Naive thymus-derived CD4-positive, alpha-beta T cell (primary cell): ENCODE measurements around the gene PHLDA2. TPM values are rescaled to one million over a fixed set of nuclear protein-coding genes. Genes with fewer than 3 reads are reported as not detected.
A peak's percentile ranks its signal among the peaks of the same experiment; 100 is the strongest.

Source experiments
- ATAC-seq: fragments of 150-1000 bp; cut with Tn5 transposase; 2 replicates; pipeline ENCODE4 v1.10.0; 2021; ENCODE audit warnings: mild to moderate bottlenecking, moderate library complexity
- CTCF ChIA-PET: fragments of 350-600 bp; sonication (Branson Sonifier 250); formaldehyde crosslinking; loops from one replicate; lab custom pipeline; 2021; ENCODE audit warnings: antibody characterized with exemption; lab: Charles Lee
- POLR2A ChIA-PET: fragments of 350-600 bp; sonication (Branson Sonifier 250); formaldehyde crosslinking; loops from one replicate; lab custom pipeline; 2021; ENCODE audit warnings: antibody characterized with exemption, inconsistent platforms; lab: Charles Lee
- DNase-seq, 9 donors: peaks; one replicate each; pipeline versions ENCODE4 v3.0.0 to v3.0.0-alpha.2; 2020 to 2022; ENCODE audit warnings: mixed read lengths in 1 of 9
- H3K27ac ChIP-seq: one replicate; pipeline ENCODE4 v1.7.0; 2013; ENCODE audit warnings: mild to moderate bottlenecking, low read depth, low read length, moderate library complexity
- H3K27me3 ChIP-seq, 2 donors: one replicate each; pipeline ENCODE4 v1.7.0; 2013; ENCODE audit warnings: low read length in 2 of 2, mild to moderate bottlenecking in 2 of 2, moderate library complexity in 2 of 2; ENCODE audit not compliant: control insufficient read depth in 2 of 2, insufficient read depth in 2 of 2
- H3K36me3 ChIP-seq, 3 experiments: 1 replicate in 2 of 3; 2 replicates in 1 of 3; pipeline ENCODE4 v1.7.0; 2013; ENCODE audit warnings: low read length in 3 of 3, mild to moderate bottlenecking in 3 of 3, moderate library complexity in 1 of 3; ENCODE audit not compliant: insufficient read depth in 3 of 3, control insufficient read depth in 2 of 3
- H3K4me1 ChIP-seq, 2 donors: one replicate each; pipeline ENCODE4 v1.7.0; 2013; ENCODE audit warnings: low read length in 2 of 2, mild to moderate bottlenecking in 2 of 2, moderate library complexity in 1 of 2; ENCODE audit not compliant: control insufficient read depth in 2 of 2, insufficient read depth in 2 of 2
- H3K4me3 ChIP-seq: 2 replicates; pipeline ENCODE4 v1.7.0; 2013; ENCODE audit warnings: mild to moderate bottlenecking, low read length
- H3K9me3 ChIP-seq, 3 experiments: 1 replicate in 2 of 3; 2 replicates in 1 of 3; pipeline ENCODE4 v1.7.0; 2013; ENCODE audit warnings: low read length in 3 of 3; ENCODE audit not compliant: control insufficient read depth in 2 of 3
- H3K27ac Mint-ChIP-seq, 9 donors: one replicate each; pipeline ENCODE4 v1.8.0; 2020 to 2022; ENCODE audit warnings: mixed read lengths in 9 of 9, mild to moderate bottlenecking in 8 of 9, moderate library complexity in 5 of 9, inconsistent platforms in 2 of 9
- H3K27me3 Mint-ChIP-seq, 5 donors: one replicate each; pipeline ENCODE4 v1.8.0; 2021 to 2022; ENCODE audit warnings: mixed read lengths in 5 of 5, mild to moderate bottlenecking in 1 of 5
- H3K36me3 Mint-ChIP-seq, 5 donors: one replicate each; pipeline ENCODE4 v1.8.0; 2020 to 2022; ENCODE audit warnings: mixed read lengths in 5 of 5, mild to moderate bottlenecking in 3 of 5, inconsistent platforms in 1 of 5
- H3K4me1 Mint-ChIP-seq, 7 donors: one replicate each; pipeline ENCODE4 v1.8.0; 2020 to 2022; ENCODE audit warnings: mixed read lengths in 7 of 7, mild to moderate bottlenecking in 3 of 7, inconsistent platforms in 1 of 7
- H3K4me3 Mint-ChIP-seq, 10 donors: one replicate each; pipeline ENCODE4 v1.8.0; 2020 to 2022; ENCODE audit warnings: mild to moderate bottlenecking in 10 of 10, mixed read lengths in 10 of 10, moderate library complexity in 6 of 10, inconsistent platforms in 2 of 10
- H3K9me3 Mint-ChIP-seq, 11 donors: one replicate each; pipeline ENCODE4 v1.8.0; 2020 to 2022; ENCODE audit warnings: mixed read lengths in 11 of 11, mild to moderate bottlenecking in 4 of 11, inconsistent platforms in 1 of 11, moderate library complexity in 1 of 11
- intact Hi-C, 2 donors: fragments of 100-400 bp; cut with micrococcal nuclease; formaldehyde crosslinking; loops; one replicate each; pipeline ENCODE4 v1.15.1; 2023
- polyA plus RNA-seq, 2 donors: library from polyadenylated mRNA; unstranded; fragments of 300-500 nt; fragmentation: Illumina TruSeq; gene quantifications; one replicate each; pipeline ENCODE4 v1.2.3, GENCODE V29; 2021
- total RNA-seq, 6 experiments: library from RNA in 5 of 6; stranded (reverse) in 5 of 6; gene quantifications; 1 replicate in 5 of 6; 2 replicates in 1 of 6; pipeline ENCODE4 v1.2.3 and lab custom pipeline; 2021 to 2026

The PHLDA2 gene
- total and polyA plus RNA-seq, 7 experiments from 2014 or later: 2.5 to 7.9 (median 4.5) TPM; not detected in 4

- DNase-seq (peak in 1 of 9 donors; percentile 54), ATAC-seq (peak; percentile 66)
- H3K4me1 ChIP-seq: peaks cover 30 to 32% of the 10 kb centered on the region in 2 donors
- Mint-ChIP-seq H3K4me3 (peak overlapping the region in 9 of 10 donors; percentile 27 to 88 (median 54)), H3K36me3 (peaks cover 0 to 3% (median 0%) of the 10 kb centered on the region in 5 donors), H3K9me3 (no peaks in the 10 kb centered on the region), H3K27me3 (no peaks in the 10 kb centered on the region), H3K27ac (peak overlapping the region; percentile 60 to 95 (median 86)), H3K4me1 (peaks cover 31 to 45% (median 39%) of the 10 kb centered on the region in 7 donors)
- H3K4me3 ChIP-seq: no peak overlapping the region
- POLR2A ChIA-PET: interaction anchor here (0.6 to 1.0 kb wide), 2 partner anchors 8 to 379 kb away, joined by 3 to 5 read pairs; no protein-coding TSS in a partner anchor
- intact Hi-C loops: loop anchor here (10.0 kb wide), 2 partner anchors 594 to 1044 kb away; partner anchors contain the start of genes C11orf21 (in 1 of the 2), LSP1 (in 1 of the 2) and TSPAN32 (in 1 of the 2)
- H3K27ac ChIP-seq: no peak overlapping the region
- H3K9me3 ChIP-seq: no peaks in the 10 kb centered on the region
- H3K36me3 ChIP-seq: no peaks in the 10 kb centered on the region
- H3K27me3 ChIP-seq: no peaks in the 10 kb centered on the region
- CTCF ChIA-PET: interaction anchor here (0.8 to 1.2 kb wide), 3 partner anchors 9 to 596 kb away, joined by 3 to 4 read pairs (median 3); no protein-coding TSS in a partner anchor
Observed at GRCh38 chr11:2898366-2899079, 30.7 kb downstream of the PHLDA2 start.

DNA sequence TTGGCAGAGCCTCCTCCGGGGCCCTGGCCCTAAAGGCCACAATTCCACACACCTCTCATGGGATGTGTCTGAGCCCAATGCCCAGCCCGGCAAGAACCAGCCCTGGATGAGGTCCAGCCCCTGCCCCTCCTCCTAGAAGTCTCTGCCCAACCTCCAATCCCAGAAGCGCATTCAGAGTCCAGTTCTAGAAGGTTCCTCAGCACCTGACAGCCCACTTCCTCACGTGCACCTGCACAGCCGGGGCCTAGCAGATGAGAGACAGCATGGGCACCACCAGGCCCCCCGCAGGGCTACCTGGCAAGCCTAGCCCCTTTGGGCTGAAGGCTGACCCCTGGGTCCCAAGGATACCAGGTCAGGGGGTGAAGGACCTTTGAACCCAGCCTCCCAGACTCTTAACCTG, 32.2 kb downstream of the PHLDA2 start:
- Mint-ChIP-seq H3K36me3 (peaks cover 0 to 3% (median 0%) of the 10 kb centered on the region in 5 donors), H3K27me3 (no peaks in the 10 kb centered on the region), H3K4me1 (peaks cover 35 to 49% (median 46%) of the 10 kb centered on the region in 7 donors), H3K27ac (peak overlapping the region in 2 of 9 donors; percentile 25 to 79), H3K9me3 (no peaks in the 10 kb centered on the region), H3K4me3 (no peak overlapping the region)
- CTCF ChIA-PET: no interaction called here
- no peak overlapping the region for H3K27ac ChIP-seq
- no peaks in the 10 kb centered on the region for H3K36me3 ChIP-seq
- H3K4me1 ChIP-seq: peaks cover 20 to 28% of the 10 kb centered on the region in 2 donors
- intact Hi-C loops: loop anchor here (10.0 kb wide), 2 partner anchors 592 to 1042 kb away; partner anchors contain the start of genes C11orf21 (in 1 of the 2), LSP1 (in 1 of the 2) and TSPAN32 (in 1 of the 2)
- no peaks in the 10 kb centered on the region for H3K9me3 ChIP-seq
- DNase-seq: no peak
- POLR2A ChIA-PET: no interaction called here
- no peak for ATAC-seq
- H3K4me3 ChIP-seq: no peak overlapping the region
- H3K27me3 ChIP-seq: no peaks in the 10 kb centered on the region

DNA sequence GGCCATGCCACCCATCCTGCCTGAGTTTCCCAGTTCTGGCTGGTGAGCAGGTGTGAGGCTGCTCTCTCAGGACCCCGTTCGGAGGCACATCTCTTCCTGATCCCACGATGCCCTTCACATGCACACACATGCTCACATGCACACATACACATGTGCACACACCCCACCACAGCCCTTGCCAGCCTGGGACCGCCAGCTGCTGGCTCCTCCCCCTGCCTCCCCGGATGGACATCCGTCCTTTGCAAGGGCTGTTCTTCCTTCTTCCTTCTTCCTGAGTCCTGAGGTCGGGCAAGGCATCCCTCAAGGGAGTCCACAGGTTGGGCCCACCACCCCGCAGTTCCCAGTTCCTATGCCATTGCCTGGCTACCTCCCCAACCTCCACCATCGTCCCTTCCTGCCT, 33.2 kb downstream of the PHLDA2 start:
- ChIA-PET POLR2A (interaction anchor here (0.9 kb wide), 1 partner anchor 96 kb away, joined by 4 read pairs; the partner anchor contains the start of gene NAP1L4), CTCF (no interaction called here)
- H3K27me3 ChIP-seq: no peaks in the 10 kb centered on the region
- Mint-ChIP-seq H3K9me3 (no peaks in the 10 kb centered on the region), H3K36me3 (peaks cover 0 to 3% (median 0%) of the 10 kb centered on the region in 5 donors), H3K4me3 (no peak overlapping the region), H3K27ac (peak overlapping the region in 4 of 9 donors; percentile 23 to 79 (median 51)), H3K27me3 (no peaks in the 10 kb centered on the region), H3K4me1 (peaks cover 39 to 54% (median 51%) of the 10 kb centered on the region in 7 donors)
- H3K27ac ChIP-seq: no peak overlapping the region
- ATAC-seq (no peak), DNase-seq (no peak)
- H3K4me1 ChIP-seq: peaks cover 30 to 31% of the 10 kb centered on the region in 2 donors
- H3K36me3 ChIP-seq: no peaks in the 10 kb centered on the region
- H3K9me3 ChIP-seq: no peaks in the 10 kb centered on the region
- H3K4me3 ChIP-seq: no peak overlapping the region
- intact Hi-C loops: loop anchor here (10.0 kb wide), 2 partner anchors 591 to 1041 kb away; partner anchors contain the start of genes C11orf21 (in 1 of the 2), LSP1 (in 1 of the 2) and TSPAN32 (in 1 of the 2)

DNA sequence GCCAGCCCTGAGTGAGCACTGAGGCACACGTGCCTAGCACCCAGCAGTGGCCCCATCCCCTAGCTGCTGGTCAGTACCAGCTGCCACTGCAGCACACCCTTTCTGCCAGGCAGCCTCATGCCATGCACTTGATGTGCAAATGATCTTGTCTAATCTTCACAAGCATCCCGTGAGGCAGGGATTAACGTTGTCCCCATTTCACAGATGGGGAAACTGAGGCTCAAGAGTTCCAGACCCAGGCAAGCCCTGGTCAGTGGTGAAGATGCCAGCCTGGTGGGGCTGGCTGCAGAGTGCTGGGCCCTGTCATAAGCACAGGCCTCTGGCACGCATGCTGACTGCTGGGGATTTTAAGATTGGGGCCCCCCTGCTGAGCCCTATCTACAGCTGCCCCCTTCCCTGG, 35.3 kb downstream of the PHLDA2 start:
- ATAC-seq (no peak), DNase-seq (no peak)
- Mint-ChIP-seq H3K27ac (peak overlapping the region in 8 of 9 donors; percentile 59 to 89 (median 72)), H3K4me1 (peaks cover 27 to 41% (median 36%) of the 10 kb centered on the region in 7 donors), H3K36me3 (no peaks in the 10 kb centered on the region), H3K27me3 (no peaks in the 10 kb centered on the region), H3K9me3 (no peaks in the 10 kb centered on the region), H3K4me3 (peak overlapping the region in 2 of 10 donors; percentile 68 to 79)
- Histone ChIP-seq H3K27ac (no peak overlapping the region), H3K27me3 (no peaks in the 10 kb centered on the region), H3K4me1 (peaks cover 22 to 37% of the 10 kb centered on the region in 2 donors), H3K9me3 (no peaks in the 10 kb centered on the region), H3K4me3 (no peak overlapping the region), H3K36me3 (no peaks in the 10 kb centered on the region)
- CTCF ChIA-PET: interaction anchor here (0.6 to 9.4 kb wide), 3 partner anchors 9 to 361 kb away, joined by 3 to 197 read pairs (median 16); a partner anchor contains a TSS
- POLR2A ChIA-PET: interaction anchor here (1.0 to 3.2 kb wide), 4 partner anchors 9 to 507 kb away, joined by 3 to 24 read pairs (median 10); a partner anchor contains a TSS
- intact Hi-C loops: loop anchor here (2.0 to 10.0 kb wide), 6 partner anchors 35 to 1039 kb away; partner anchors contain the start of genes C11orf21 (in 1 of the 2), LSP1 (in 1 of the 2), PHLDA2 (in 1 of the 2) and TSPAN32 (in 1 of the 2)

DNA sequence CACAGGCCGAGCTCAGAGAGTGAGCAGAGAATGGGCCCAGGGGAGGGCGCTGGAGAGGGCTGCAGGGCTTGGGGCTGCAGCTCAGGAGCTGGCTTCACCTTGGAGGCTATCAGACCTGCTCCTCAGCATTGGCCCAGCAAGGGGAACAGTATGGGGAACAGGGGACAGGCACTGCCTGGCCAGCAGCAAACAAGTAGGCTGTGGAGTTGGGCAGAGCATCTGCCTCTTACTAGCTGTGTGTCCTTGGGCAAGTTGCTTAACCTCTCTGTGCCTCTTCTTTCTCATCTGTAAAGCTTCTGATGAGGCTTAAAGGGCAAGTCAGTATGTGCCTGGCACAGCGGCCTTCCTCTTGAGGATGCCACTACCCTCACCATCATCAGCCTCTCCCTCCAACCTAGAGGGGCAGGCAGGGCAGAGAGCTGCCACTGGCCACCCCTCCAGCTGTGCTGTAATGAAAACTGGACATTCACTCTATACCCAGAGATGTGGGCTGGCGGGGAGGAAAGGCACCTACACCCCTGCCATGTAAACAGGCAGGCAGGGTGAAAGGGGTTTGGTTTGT, 36.2 kb downstream of the PHLDA2 start:
- ChIA-PET POLR2A (interaction anchor here (0.8 to 3.2 kb wide), 10 partner anchors 10 to 507 kb away, joined by 3 to 24 read pairs (median 4); partner anchors contain the start of gene TSSC4), CTCF (interaction anchor here (0.6 to 9.4 kb wide), 11 partner anchors 10 to 493 kb away, joined by 3 to 197 read pairs (median 5); partner anchors contain the start of genes PHLDA2 and TSSC4)
- ATAC-seq (peak; percentile 68), DNase-seq (peak in 4 of 9 donors; percentile 27 to 51 (median 49))
- H3K4me1 Mint-ChIP-seq: peaks cover 21 to 37% (median 30%) of the 10 kb centered on the region in 7 donors
- Histone ChIP-seq H3K36me3 (no peaks in the 10 kb centered on the region), H3K9me3 (no peaks in the 10 kb centered on the region), H3K4me1 (peaks cover 18 to 28% of the 10 kb centered on the region in 2 donors), H3K27me3 (no peaks in the 10 kb centered on the region), H3K27ac (peak overlapping the region; percentile 67), H3K4me3 (peak overlapping the region; percentile 53)
- no peaks in the 10 kb centered on the region for H3K36me3 Mint-ChIP-seq
- H3K27me3 Mint-ChIP-seq: no peaks in the 10 kb centered on the region
- peak overlapping the region; percentile 78 to 89 (median 83) for H3K27ac Mint-ChIP-seq
- intact Hi-C loops: loop anchor here (1.0 to 10.0 kb wide), 11 partner anchors 9 to 1038 kb away; partner anchors contain the start of genes C11orf21 (in 1 of the 2), LSP1 (in 1 of the 2), PHLDA2 (in 1 of the 2) and TSPAN32 (in 1 of the 2)
- peak overlapping the region; percentile 56 to 85 (median 76) for H3K4me3 Mint-ChIP-seq
- no peaks in the 10 kb centered on the region for H3K9me3 Mint-ChIP-seq
